Calu3 (cell line): Measurements from ENCODE around the gene PDE4B. TPM values are rescaled to one million over a fixed set of nuclear protein-coding genes. Genes with fewer than 3 reads are reported as not detected.

ENCODE experiments used
- BruUV-seq: library from RNA; stranded (reverse); fragments of 400-500 nt; replicated peaks from 2 replicates; lab custom pipeline; 2021; lab: Mats Ljungman, UMichigan
- CTCF ChIA-PET: fragments of 300-600 bp; sonication (Branson Sonifier 250); formaldehyde crosslinking; loops from one replicate; lab custom pipeline; 2022; ENCODE audit warnings: antibody characterized with exemption; lab: Charles Lee
- DNase-seq: peaks from one replicate; pipeline ENCODE4 v3.0.0; 2022
- H3K27ac Mint-ChIP-seq: one replicate; pipeline ENCODE4 v1.8.0; 2022; ENCODE audit warnings: mixed read lengths; ENCODE audit not compliant: unreplicated experiment
- H3K27me3 Mint-ChIP-seq: one replicate; pipeline ENCODE4 v1.8.0; 2022; ENCODE audit warnings: mixed read lengths; ENCODE audit not compliant: unreplicated experiment
- H3K36me3 Mint-ChIP-seq: one replicate; pipeline ENCODE4 v1.8.0; 2022; ENCODE audit warnings: mild to moderate bottlenecking, moderate library complexity, mixed read lengths; ENCODE audit not compliant: insufficient read depth, unreplicated experiment
- H3K4me1 Mint-ChIP-seq: one replicate; pipeline ENCODE4 v1.8.0; 2022; ENCODE audit warnings: mild to moderate bottlenecking, low read depth, mixed read lengths; ENCODE audit not compliant: unreplicated experiment
- H3K4me3 Mint-ChIP-seq: one replicate; pipeline ENCODE4 v1.8.0; 2022; ENCODE audit warnings: mild to moderate bottlenecking, low read depth, moderate library complexity, mixed read lengths; ENCODE audit not compliant: unreplicated experiment
- H3K9me3 Mint-ChIP-seq: one replicate; pipeline ENCODE4 v1.8.0; 2022; ENCODE audit warnings: low read depth, mixed read lengths; ENCODE audit not compliant: unreplicated experiment
- CTCF ChIP-seq: fragments of 200-600 bp; IDR thresholded peaks from one replicate; pipeline ENCODE4 v1.8.0; 2022; ENCODE audit warnings: antibody characterized with exemption; ENCODE audit not compliant: unreplicated experiment
- intact Hi-C: fragments of 100-400 bp; cut with micrococcal nuclease; formaldehyde crosslinking; loops from one replicate; pipeline ENCODE4 v1.10.0; 2022; ENCODE audit not compliant: unreplicated experiment
- total RNA-seq: library from RNA; stranded (reverse); gene quantifications from 2 replicates; pipeline ENCODE4 v1.2.3, GENCODE V29; 2022

Gene PDE4B
- total RNA-seq, 1 experiment from 2014 or later, result 2.9 TPM

- Mint-ChIP-seq H3K4me3 (no peak overlapping the region), H3K36me3 (no peaks in the 10 kb centered on the region), H3K27me3 (no peaks in the 10 kb centered on the region), H3K4me1 (no peaks in the 10 kb centered on the region), H3K9me3 (no peaks in the 10 kb centered on the region), H3K27ac (no peak overlapping the region)
- no peak for DNase-seq
- intact Hi-C loops, result loop anchor here (10.0 kb wide), 1 partner anchor 58 kb away; no protein-coding TSS in a partner anchor
- BruUV-seq, result no TSS peak
- CTCF ChIA-PET, result no interaction called here
- no peak for TF ChIP-seq CTCF
Measured at GRCh38 chr1:66166753-66167152, 374.1 kb downstream of the PDE4B start.

GRCh38 chr1:66167267-66167666 lies 374.6 kb downstream of the PDE4B start:
- no peaks in the 10 kb centered on the region for H3K9me3 Mint-ChIP-seq
- no TSS peak for BruUV-seq
- TF ChIP-seq CTCF, result no peak
- H3K4me3 Mint-ChIP-seq, result no peak overlapping the region
- no peaks in the 10 kb centered on the region for H3K4me1 Mint-ChIP-seq
- intact Hi-C loops, result loop anchor here (10.0 kb wide), 1 partner anchor 58 kb away; no protein-coding TSS in a partner anchor
- CTCF ChIA-PET, result no interaction called here
- no peaks in the 10 kb centered on the region for H3K27me3 Mint-ChIP-seq
- no peak for DNase-seq
- no peaks in the 10 kb centered on the region for H3K36me3 Mint-ChIP-seq
- H3K27ac Mint-ChIP-seq, result no peak overlapping the region

- Mint-ChIP-seq H3K36me3 (no peaks in the 10 kb centered on the region), H3K9me3 (no peaks in the 10 kb centered on the region), H3K27me3 (no peaks in the 10 kb centered on the region), H3K27ac (no peak overlapping the region), H3K4me1 (no peaks in the 10 kb centered on the region), H3K4me3 (no peak overlapping the region)
- DNase-seq, result no peak
- TF ChIP-seq CTCF, result no peak
- intact Hi-C loops, result loop anchor here (10.0 kb wide), 1 partner anchor 56 kb away; no protein-coding TSS in a partner anchor
- CTCF ChIA-PET, result interaction anchor here (0.5 kb wide), 1 partner anchor 29 kb away, joined by 6 read pairs; no protein-coding TSS in a partner anchor
- no TSS peak for BruUV-seq
Measured at GRCh38 chr1:66168467-66168887, 375.8 kb downstream of the PDE4B start.

- no TSS peak for BruUV-seq
- TF ChIP-seq CTCF, result no peak
- H3K36me3 Mint-ChIP-seq, result no peaks in the 10 kb centered on the region
Measured at GRCh38 chr1:66168948-66169671, 376.4 kb downstream of the PDE4B start.

More at GRCh38 chr1:66168948-66169671, 376.4 kb downstream of the PDE4B start:
- H3K4me3 Mint-ChIP-seq, result no peak overlapping the region
- H3K27ac Mint-ChIP-seq, result no peak overlapping the region
- intact Hi-C loops, result loop anchor here (10.0 kb wide), 1 partner anchor 56 kb away; no protein-coding TSS in a partner anchor
- no peak for DNase-seq
- no peaks in the 10 kb centered on the region for H3K9me3 Mint-ChIP-seq
- no peaks in the 10 kb centered on the region for H3K4me1 Mint-ChIP-seq
- CTCF ChIA-PET, result interaction anchor here (0.5 kb wide), 1 partner anchor 29 kb away, joined by 6 read pairs; no protein-coding TSS in a partner anchor
- no peaks in the 10 kb centered on the region for H3K27me3 Mint-ChIP-seq
